ENCODE measurements around the gene ASS1.

Gene ASS1

DNA sequence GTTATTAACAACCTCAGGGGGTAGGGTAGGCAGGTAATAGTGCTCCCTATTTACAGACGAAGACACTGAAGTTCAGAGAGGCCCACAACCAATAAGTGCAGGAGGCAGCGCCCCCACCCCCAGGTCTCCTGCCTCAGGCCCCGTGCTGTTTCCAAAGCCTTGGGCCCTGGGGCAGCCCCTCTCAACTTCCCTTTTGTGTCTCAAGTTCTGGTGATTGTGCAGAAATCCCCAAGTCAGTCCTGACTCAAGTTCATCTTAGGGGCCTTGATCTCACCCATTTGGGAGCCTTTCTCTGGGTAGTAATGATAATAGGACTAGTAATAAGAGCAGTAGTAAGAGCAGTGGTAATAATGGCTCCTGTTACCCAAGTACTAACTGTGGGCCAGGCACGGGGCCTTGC lies 35.5 kb upstream of the ASS1 start:
- DNase-seq = no peak
- Mint-ChIP-seq H3K27me3 (no peaks in the 10 kb centered on the region), H3K4me1 (ENCODE audit: low read depth) (no peaks in the 10 kb centered on the region), H3K4me3 (no peak overlapping the region), H3K27ac (no peak overlapping the region), H3K9me3 (no peaks in the 10 kb centered on the region), H3K36me3 (ENCODE audit: low read depth) (no peaks in the 10 kb centered on the region)

DNA sequence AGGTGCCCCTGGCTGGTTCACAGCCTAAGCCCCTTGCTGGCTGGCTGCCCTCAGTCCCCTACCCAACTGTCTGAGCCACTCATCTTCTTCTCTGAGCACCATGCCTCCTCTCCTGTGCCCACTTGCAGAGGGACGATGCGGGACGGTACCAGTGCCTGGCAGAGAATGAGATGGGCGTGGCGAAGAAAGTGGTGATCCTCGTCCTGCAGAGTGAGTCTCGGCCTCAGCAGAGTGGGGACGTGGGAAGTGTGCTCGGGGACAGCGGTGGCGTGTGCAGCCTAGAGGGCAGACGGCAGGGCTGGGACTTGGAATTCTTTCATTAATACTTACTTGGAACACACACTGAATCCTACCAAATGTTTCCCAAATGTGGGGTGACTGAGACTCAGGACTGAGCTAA lies 34.3 kb upstream of the ASS1 start:
- no peak for DNase-seq
- Mint-ChIP-seq H3K4me3 (no peak overlapping the region), H3K27me3 (no peaks in the 10 kb centered on the region)

DNA sequence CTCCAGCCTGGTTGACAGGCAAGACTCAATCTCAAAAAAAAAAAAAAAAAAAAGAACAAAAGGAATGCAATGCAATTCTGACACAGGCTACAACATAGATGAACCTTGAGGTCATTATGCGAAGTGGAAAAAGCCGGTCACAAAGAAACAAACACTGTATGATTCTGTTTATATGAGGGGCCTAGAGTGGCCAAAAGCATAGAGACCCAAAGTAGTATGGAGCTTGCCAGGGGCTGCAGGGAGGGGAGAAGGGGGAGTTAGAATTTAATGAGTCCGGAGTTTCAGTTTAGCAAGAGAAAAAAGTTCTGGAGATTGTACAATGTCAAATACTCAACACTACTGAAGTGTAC lies 33.2 kb upstream of the ASS1 start:
- Mint-ChIP-seq H3K4me1 (ENCODE audit: low read depth) (no peaks in the 10 kb centered on the region), H3K27ac (no peak overlapping the region), H3K4me3 (no peak overlapping the region), H3K36me3 (ENCODE audit: low read depth) (no peaks in the 10 kb centered on the region), H3K27me3 (peaks cover 3% of the 10 kb centered on the region), H3K9me3 (no peaks in the 10 kb centered on the region)
- no peak for DNase-seq

More for the DNA sequence above, 34.3 kb upstream of the ASS1 start:
- Mint-ChIP-seq H3K27ac (no peak overlapping the region), H3K9me3 (no peaks in the 10 kb centered on the region), H3K36me3 (ENCODE audit: low read depth) (no peaks in the 10 kb centered on the region), H3K4me1 (ENCODE audit: low read depth) (no peaks in the 10 kb centered on the region)

DNA sequence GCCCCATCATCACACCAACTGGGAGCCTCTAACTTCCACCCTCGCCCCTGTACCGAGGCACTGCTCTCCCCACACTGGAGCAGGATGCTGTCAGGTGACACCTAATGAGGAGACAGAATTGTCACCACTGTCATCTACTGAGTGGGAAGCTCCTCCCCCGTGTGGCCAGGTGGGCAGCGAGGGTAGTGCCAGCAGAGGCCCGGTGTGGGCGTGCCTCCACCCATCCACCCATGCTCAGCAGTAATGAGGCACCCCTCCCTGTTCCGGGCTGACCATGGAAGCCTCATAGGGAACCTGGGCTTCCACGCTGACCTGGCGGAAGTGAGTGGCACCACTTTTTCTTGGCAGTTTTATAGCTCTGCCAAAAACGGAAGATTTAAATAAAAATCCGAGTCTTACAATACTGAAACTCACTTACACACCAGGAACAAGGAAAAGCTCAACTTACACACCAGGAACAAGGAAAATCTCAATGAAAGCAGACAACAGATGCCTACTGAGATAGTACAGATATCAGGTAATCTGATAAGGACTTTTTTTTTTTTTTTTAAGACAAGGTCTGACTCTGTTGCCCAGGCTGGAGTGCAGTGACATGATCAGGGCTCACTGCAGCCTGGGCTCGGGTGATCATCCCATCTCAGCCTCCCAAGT lies 30.6 kb upstream of the ASS1 start:
- Mint-ChIP-seq H3K27me3 (peaks cover 3% of the 10 kb centered on the region), H3K4me1 (ENCODE audit: low read depth) (no peaks in the 10 kb centered on the region), H3K4me3 (no peak overlapping the region), H3K9me3 (no peaks in the 10 kb centered on the region), H3K36me3 (ENCODE audit: low read depth) (no peaks in the 10 kb centered on the region), H3K27ac (no peak overlapping the region)
- DNase-seq = no peak

DNA sequence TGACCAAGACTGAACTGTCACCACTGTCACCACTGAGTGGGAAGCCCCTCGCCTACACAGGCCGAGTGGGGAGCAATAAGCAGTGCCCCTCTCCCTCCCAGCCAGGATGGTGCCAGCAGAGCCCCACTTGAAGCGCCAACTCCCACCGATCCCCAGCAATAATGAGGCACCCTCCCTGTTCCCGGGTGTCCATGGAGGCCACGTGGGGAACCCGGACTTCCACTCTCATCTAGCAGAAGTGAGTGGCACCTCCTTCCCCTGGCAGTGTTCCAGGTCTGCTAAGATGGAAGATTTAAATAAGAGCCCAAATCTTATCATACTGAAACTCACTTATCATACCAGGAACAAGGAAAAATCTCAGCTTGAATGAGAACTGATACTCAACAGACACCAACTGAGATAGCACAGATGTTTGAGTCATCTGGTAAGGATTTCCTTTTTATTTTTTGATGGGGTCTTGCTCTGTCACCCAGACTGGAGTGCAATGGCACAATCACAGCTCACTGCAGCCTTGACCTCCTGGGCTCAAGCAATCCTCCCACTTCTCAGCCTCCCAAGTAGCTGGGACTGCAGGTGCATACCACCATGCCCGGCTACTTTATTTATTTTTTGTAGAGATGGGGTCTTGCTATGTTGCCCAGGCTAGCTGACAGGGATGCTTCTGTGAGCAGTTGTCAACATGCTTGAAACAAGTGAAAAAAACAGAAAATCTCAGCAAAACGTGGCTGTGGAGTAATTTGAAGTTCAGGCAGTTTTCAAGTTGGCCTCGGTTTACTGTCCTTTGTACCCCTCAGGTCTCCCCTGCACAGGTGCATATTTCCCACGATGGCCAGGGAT lies 29.6 kb upstream of the ASS1 start:
- Mint-ChIP-seq H3K9me3 (no peaks in the 10 kb centered on the region), H3K27ac (no peak overlapping the region), H3K36me3 (ENCODE audit: low read depth) (no peaks in the 10 kb centered on the region), H3K27me3 (peaks cover 3% of the 10 kb centered on the region), H3K4me3 (no peak overlapping the region), H3K4me1 (ENCODE audit: low read depth) (no peaks in the 10 kb centered on the region)
- no peak for DNase-seq

DNA sequence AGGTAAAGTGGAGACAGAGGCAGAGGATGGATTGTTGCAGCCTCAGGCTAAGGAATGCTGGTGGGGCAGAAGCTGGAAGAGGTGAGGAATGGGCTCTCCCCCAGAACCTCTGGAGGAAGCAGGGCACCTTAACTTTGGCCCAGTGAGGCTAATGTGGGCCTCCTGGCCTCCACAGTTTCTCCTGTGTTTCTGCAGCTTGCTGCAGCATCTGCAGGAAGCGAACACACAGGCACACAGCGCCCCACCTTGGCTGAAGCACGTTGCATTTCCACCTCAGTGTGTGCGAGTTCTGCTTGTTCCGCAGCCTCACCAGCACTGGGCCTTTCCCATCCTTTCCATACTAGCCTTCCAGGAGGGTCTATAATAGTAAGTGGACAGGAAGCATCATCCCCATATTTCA lies 27.2 kb upstream of the ASS1 start:
- Mint-ChIP-seq H3K4me1 (ENCODE audit: low read depth) (no peaks in the 10 kb centered on the region), H3K4me3 (no peak overlapping the region), H3K27ac (no peak overlapping the region), H3K36me3 (ENCODE audit: low read depth) (no peaks in the 10 kb centered on the region), H3K27me3 (peaks cover 3% of the 10 kb centered on the region), H3K9me3 (no peaks in the 10 kb centered on the region)
- no peak for DNase-seq

DNA sequence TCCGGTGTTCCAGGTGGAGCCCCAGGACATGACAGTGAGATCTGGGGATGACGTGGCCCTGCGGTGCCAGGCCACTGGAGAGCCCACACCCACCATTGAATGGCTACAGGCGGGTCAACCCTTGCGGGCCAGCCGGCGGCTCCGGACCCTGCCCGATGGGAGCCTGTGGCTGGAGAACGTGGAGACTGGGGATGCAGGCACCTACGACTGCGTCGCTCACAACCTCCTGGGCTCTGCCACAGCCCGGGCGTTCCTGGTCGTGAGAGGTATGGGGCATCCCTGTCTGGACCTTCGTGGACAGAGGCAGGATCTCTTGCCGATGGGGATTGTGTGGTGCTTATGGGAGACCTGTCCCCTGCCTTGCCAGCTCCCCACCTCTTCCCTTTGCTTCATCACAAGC lies 26.0 kb upstream of the ASS1 start:
- H3K4me1 Mint-ChIP-seq (ENCODE audit: low read depth) = no peaks in the 10 kb centered on the region

DNA sequence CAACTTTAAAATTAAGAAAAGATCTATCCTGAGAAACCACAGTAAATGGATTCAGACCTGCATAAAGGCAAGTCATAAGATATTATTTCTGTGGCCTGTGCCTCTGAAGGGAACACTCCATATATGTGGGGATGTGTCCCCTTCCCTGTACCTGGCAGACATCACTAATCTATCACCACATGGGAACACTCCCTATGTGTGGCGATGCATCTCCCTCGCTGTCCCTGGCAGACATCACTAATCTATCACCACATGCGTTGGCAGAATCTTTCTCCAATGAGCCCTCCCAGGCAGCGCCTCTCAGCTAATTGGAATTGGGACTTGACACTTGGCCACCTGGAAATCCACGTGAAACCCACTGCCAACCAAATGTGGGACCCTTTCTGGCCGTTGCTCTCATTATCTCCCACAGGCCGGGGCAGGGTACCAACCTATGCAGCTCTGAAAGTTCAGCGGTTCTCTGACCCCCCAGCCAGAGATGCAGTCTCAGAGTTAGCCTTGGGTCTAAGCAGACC lies 25.2 kb upstream of the ASS1 start:
- no peaks in the 10 kb centered on the region for H3K9me3 Mint-ChIP-seq
- H3K4me1 Mint-ChIP-seq (ENCODE audit: low read depth) = no peaks in the 10 kb centered on the region
- no peak overlapping the region for H3K27ac Mint-ChIP-seq
- H3K36me3 Mint-ChIP-seq (ENCODE audit: low read depth) = no peaks in the 10 kb centered on the region
- no peak overlapping the region for H3K4me3 Mint-ChIP-seq
- H3K27me3 Mint-ChIP-seq = peaks cover 3% of the 10 kb centered on the region
- DNase-seq = no peak

More for the DNA sequence above, 26.0 kb upstream of the ASS1 start:
- H3K27ac Mint-ChIP-seq = no peak overlapping the region
- H3K4me3 Mint-ChIP-seq = no peak overlapping the region
- H3K9me3 Mint-ChIP-seq = no peaks in the 10 kb centered on the region
- peaks cover 3% of the 10 kb centered on the region for H3K27me3 Mint-ChIP-seq
- no peak for DNase-seq
- H3K36me3 Mint-ChIP-seq (ENCODE audit: low read depth) = no peaks in the 10 kb centered on the region

DNA sequence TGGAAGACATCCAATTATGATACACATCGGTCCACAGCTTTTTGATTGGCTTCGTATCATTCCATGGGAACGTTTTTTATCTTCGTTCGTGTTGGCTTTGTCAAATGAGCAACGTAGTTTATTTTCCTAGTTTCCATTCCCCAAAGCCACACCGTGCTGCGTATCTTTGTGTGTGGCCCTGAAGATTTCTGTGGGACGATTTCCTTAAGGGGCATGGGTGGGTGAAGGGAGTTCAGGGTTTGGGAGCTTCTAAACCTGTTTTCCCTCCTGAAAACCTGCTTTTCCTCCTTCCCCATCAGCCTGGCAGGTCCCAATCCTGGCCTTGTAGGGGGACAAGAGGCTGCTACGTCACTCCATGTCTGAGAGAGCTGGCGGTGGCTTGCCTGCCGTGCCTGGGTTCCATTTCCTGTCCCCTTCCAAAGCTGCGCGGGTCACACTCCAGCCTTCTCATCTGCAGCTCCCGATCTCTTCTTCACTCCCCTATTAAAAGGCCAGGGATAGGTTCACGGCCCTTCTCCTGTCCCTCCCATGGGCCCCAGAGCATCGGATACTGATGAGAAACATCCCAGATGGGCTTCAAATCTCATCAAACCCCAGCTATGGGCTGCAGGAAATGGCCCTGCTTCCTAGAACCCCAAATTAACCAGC lies 23.5 kb upstream of the ASS1 start:
- Mint-ChIP-seq H3K27ac (no peak overlapping the region), H3K36me3 (ENCODE audit: low read depth) (no peaks in the 10 kb centered on the region), H3K27me3 (peaks cover 2% of the 10 kb centered on the region), H3K4me3 (no peak overlapping the region), H3K4me1 (ENCODE audit: low read depth) (no peaks in the 10 kb centered on the region), H3K9me3 (no peaks in the 10 kb centered on the region)
- DNase-seq = no peak

DNA sequence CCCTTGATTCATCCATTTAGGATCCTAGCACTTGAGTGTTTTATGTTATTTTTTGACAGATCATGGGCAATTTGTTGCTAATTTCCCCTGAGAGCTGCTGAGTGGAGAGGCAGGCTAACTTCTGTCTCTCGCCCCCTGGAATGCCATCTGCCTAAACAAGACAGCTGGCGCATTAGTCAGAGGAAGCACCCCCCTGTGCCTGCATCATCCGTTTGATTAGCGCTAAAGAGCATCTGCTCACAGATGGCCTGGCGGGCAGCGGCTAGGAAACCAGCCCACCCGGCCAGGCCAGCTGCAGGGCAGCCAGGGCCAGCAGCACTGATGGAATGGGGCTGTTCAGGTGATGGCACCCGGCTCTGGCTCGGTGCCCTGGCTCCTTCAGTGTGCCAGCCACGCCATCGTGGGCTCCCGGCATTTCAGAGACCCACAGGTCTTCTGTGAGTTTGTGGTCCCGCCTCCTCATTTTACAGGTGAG lies 22.9 kb upstream of the ASS1 start:
- no peak overlapping the region for H3K27ac Mint-ChIP-seq
- no peak for DNase-seq
- H3K27me3 Mint-ChIP-seq = no peaks in the 10 kb centered on the region
- no peaks in the 10 kb centered on the region for H3K9me3 Mint-ChIP-seq
- H3K36me3 Mint-ChIP-seq (ENCODE audit: low read depth) = no peaks in the 10 kb centered on the region
- no peaks in the 10 kb centered on the region for H3K4me1 Mint-ChIP-seq (ENCODE audit: low read depth)
- no peak overlapping the region for H3K4me3 Mint-ChIP-seq

DNA sequence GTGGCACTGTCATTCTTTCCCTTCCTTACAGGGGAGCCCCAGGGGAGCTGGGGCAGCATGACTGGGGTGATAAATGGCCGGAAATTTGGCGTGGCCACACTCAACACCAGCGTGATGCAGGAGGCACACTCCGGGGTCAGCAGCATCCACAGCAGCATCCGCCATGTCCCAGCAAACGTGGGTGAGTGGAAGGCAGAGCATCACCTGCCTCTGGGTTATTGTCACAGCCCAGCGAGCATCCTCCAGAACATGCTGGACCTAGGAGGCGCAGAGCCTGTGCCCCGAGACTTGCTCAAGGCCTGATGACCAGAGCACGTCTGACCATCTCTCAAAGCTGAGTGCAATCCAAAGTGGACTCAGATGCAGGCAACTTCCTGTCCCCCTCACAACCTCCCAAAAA lies 22.2 kb upstream of the ASS1 start:
- Mint-ChIP-seq H3K27ac (no peak overlapping the region), H3K36me3 (ENCODE audit: low read depth) (no peaks in the 10 kb centered on the region), H3K4me3 (no peak overlapping the region), H3K9me3 (no peaks in the 10 kb centered on the region), H3K27me3 (no peaks in the 10 kb centered on the region), H3K4me1 (ENCODE audit: low read depth) (no peaks in the 10 kb centered on the region)
- DNase-seq = no peak

DNA sequence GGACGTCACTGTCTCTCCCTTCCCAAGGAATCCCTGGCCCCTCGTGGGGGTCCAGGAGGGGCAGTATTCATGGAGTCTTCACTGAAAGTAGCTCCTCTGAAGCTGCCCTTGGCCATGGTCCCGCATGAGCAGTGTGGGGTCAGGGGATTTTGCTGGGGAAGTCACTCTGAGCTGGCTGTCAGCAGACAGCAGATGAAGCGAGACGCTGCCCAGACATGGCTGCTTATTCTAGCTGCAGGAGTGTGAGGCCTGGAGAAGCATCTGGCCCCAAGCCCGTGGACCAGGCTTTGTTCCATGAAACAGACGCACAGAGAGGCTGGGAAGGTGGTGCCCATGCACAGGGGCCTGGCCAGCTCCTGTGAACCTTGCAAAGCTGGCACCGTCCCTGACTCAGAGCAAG lies 21.5 kb upstream of the ASS1 start:
- Mint-ChIP-seq H3K4me3 (no peak overlapping the region), H3K27ac (no peak overlapping the region), H3K4me1 (ENCODE audit: low read depth) (no peaks in the 10 kb centered on the region), H3K36me3 (ENCODE audit: low read depth) (no peaks in the 10 kb centered on the region), H3K27me3 (no peaks in the 10 kb centered on the region), H3K9me3 (no peaks in the 10 kb centered on the region)
- no peak for DNase-seq

DNA sequence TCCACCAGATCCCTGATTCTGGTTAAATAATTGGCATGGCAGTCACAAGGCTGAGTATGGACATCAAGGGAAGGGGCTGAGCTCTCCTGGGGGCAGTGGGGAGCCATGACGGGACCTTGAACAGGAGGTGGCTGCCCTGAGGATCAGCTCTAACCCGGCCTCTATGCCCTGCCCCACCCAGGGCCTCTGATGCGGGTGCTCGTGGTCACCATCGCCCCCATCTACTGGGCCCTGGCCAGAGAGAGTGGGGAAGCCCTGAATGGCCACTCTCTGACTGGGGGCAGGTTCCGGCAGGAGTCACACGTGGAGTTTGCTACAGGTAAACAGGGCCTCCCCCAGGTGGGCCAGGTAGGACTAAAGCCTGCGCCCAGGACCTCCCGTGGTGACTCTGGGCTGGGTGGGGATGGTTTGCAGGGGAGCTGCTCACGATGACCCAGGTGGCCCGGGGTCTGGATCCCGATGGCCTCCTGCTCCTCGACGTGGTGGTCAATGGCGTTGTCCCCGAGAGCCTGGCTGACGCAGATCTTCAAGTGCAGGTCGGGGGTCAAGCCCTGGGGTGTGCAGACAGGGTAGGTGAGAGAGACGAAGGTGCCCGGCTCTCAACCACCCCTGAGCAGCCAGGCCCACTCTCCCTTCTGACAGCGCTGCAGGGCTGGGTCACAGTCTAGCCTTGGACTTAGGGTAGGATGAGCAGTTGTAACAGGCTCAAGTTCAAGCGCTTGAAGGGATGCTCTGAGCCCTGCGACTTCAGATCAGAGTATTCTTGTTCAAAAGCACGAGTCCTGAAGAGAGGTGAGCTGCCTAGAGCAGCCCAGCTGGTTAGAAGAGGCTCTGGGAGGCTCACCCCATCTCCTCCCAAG lies 19.9 kb upstream of the ASS1 start:
- Mint-ChIP-seq H3K4me3 (no peak overlapping the region), H3K4me1 (ENCODE audit: low read depth) (no peaks in the 10 kb centered on the region), H3K36me3 (ENCODE audit: low read depth) (no peaks in the 10 kb centered on the region), H3K27ac (no peak overlapping the region), H3K9me3 (no peaks in the 10 kb centered on the region), H3K27me3 (peaks cover 2% of the 10 kb centered on the region)
- no peak for DNase-seq

DNA sequence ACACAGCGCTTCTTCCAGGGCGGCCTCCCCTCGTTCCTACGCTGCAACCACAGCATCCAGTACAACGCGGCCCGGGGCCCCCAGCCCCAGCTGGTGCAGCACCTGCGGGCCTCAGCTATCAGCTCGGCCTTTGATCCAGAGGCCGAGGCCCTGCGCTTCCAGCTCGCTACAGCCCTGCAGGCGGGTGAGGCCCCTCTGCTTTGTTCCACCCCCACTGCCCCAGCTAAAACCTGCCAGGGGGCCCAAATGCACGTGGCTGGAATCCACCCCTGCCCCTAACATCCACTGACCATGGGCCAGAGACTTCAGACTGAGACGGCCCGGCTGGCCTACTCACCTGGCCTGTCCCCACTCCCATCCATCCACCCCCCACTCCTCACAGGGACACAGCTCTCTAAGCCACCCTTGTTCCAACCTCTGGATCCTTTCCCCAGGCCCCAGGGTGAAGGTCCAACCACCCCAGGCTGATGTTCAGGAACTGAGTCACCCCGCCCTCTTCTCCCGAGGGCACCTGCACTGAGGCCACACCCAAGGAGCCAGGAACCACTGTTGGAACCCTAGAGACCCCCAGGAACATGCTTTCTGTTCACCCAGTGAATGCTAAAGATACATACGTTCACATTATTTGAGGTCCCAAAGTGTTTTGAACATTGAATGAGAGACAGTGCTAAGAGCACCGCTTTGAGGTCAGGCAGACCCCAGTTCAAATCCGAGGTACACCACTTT lies 18.9 kb upstream of the ASS1 start:
- no peak for DNase-seq
- Mint-ChIP-seq H3K4me3 (no peak overlapping the region), H3K4me1 (ENCODE audit: low read depth) (no peaks in the 10 kb centered on the region), H3K27ac (no peak overlapping the region), H3K9me3 (no peaks in the 10 kb centered on the region), H3K36me3 (ENCODE audit: low read depth) (no peaks in the 10 kb centered on the region), H3K27me3 (peaks cover 10% of the 10 kb centered on the region)
